H9 (cell line): ENCODE data around the gene PLCG1. TPM values are rescaled to one million over a fixed set of nuclear protein-coding genes. Genes with fewer than 3 reads are reported as not detected.
"Not testable (repeated sequence)": the region's sequence is repeated elsewhere in the genome, so short reads cannot be mapped to it uniquely, and the experiment has no call there.

ENCODE experiments used
- DNase-seq: peaks from one replicate; pipeline ENCODE4 v3.0.0-alpha.2; 2017
- H2AFZ ChIP-seq: one replicate; pipeline ENCODE4 v1.6.1; 2013; ENCODE audit warnings: mild to moderate bottlenecking, low read length, control low read depth, moderate library complexity
- H2AK5ac ChIP-seq: 2 replicates; pipeline ENCODE4 v1.6.1; 2013; ENCODE audit warnings: low read length, control low read depth, mixed read lengths; ENCODE audit not compliant: insufficient read length
- H2BK120ac ChIP-seq: one replicate; pipeline ENCODE4 v1.6.1; 2013; ENCODE audit warnings: low read depth, mild to moderate bottlenecking, low read length, control low read depth, inconsistent platforms; ENCODE audit not compliant: poor library complexity, severe bottlenecking
- H2BK12ac ChIP-seq: 2 replicates; pipeline ENCODE4 v1.6.1; 2013; ENCODE audit warnings: low read length, control low read depth, mixed read lengths, low read depth; ENCODE audit not compliant: insufficient read length
- H2BK15ac ChIP-seq: 2 replicates; pipeline ENCODE4 v1.6.1; 2013; ENCODE audit warnings: low read depth, low read length, control low read depth
- H2BK20ac ChIP-seq: one replicate; pipeline ENCODE4 v1.6.1; 2013; ENCODE audit warnings: low read depth, mild to moderate bottlenecking, low read length, control low read depth, inconsistent platforms; ENCODE audit not compliant: poor library complexity, severe bottlenecking
- H2BK5ac ChIP-seq: 2 replicates; pipeline ENCODE4 v1.6.1; 2013; ENCODE audit warnings: low read length, control low read depth, mixed read lengths; ENCODE audit not compliant: insufficient read length
- H3K14ac ChIP-seq: 2 replicates; pipeline ENCODE4 v1.6.1; 2013; ENCODE audit warnings: low read length, control low read depth; ENCODE audit not compliant: insufficient read depth
- H3K18ac ChIP-seq: 2 replicates; pipeline ENCODE4 v1.6.1; 2013; ENCODE audit warnings: low read depth, mild to moderate bottlenecking, mixed read lengths, low read length, control low read depth; ENCODE audit not compliant: insufficient read length
- H3K23ac ChIP-seq: 2 replicates; pipeline ENCODE4 v1.6.1; 2013; ENCODE audit warnings: low read length, control low read depth, mixed read lengths, low read depth; ENCODE audit not compliant: insufficient read length
- H3K23me2 ChIP-seq: 2 replicates; pipeline ENCODE4 v1.6.1; 2013; ENCODE audit warnings: low read depth, mild to moderate bottlenecking, mixed read lengths, low read length, control low read depth; ENCODE audit not compliant: insufficient read length, poor library complexity, severe bottlenecking
- H3K27ac ChIP-seq: 2 replicates; pipeline ENCODE4 v1.5.1; 2013; ENCODE audit warnings: low read length, control low read depth, mixed read lengths, low read depth; ENCODE audit not compliant: insufficient read length
- H3K27me3 ChIP-seq: 2 replicates; pipeline ENCODE4 v1.6.1; 2013; ENCODE audit warnings: low read length, control low read depth, inconsistent platforms; ENCODE audit not compliant: insufficient read depth
- H3K4ac ChIP-seq: 2 replicates; pipeline ENCODE4 v1.6.1; 2013; ENCODE audit warnings: low read depth, mild to moderate bottlenecking, control low read depth, inconsistent platforms, low read length, moderate library complexity
- H3K4me1 ChIP-seq: 2 replicates; pipeline ENCODE4 v1.6.1; 2013; ENCODE audit warnings: low read length, control low read depth, inconsistent platforms; ENCODE audit not compliant: insufficient read depth
- H3K4me2 ChIP-seq: 2 replicates; pipeline ENCODE4 v1.6.1; 2013; ENCODE audit warnings: low read length, control low read depth, mixed read lengths; ENCODE audit not compliant: insufficient read length, insufficient read depth
- H3K56ac ChIP-seq: 2 replicates; pipeline ENCODE4 v1.6.1; 2013; ENCODE audit warnings: low read depth, mild to moderate bottlenecking, mixed read lengths, low read length, control low read depth; ENCODE audit not compliant: insufficient read length
- H3K79me1 ChIP-seq: 2 replicates; pipeline ENCODE4 v1.6.1; 2013; ENCODE audit warnings: low read depth, mild to moderate bottlenecking, moderate library complexity, low read length, control low read depth, inconsistent platforms; ENCODE audit not compliant: insufficient read depth, poor library complexity, severe bottlenecking
- H3K79me2 ChIP-seq: 2 replicates; pipeline ENCODE4 v1.6.1; 2013; ENCODE audit warnings: low read length, control low read depth, inconsistent platforms; ENCODE audit not compliant: insufficient read depth
- H3K9ac ChIP-seq: 2 replicates; pipeline ENCODE4 v1.6.1; 2013; ENCODE audit warnings: low read length, control low read depth, mixed read lengths; ENCODE audit not compliant: insufficient read length; ENCODE audit errors: extremely low read depth
- H3K9me3 ChIP-seq: one replicate; pipeline ENCODE4 v1.6.1; 2013; ENCODE audit warnings: low read depth, low read length, inconsistent platforms; ENCODE audit not compliant: control insufficient read depth
- H3T11ph ChIP-seq: one replicate; pipeline ENCODE4 v1.6.1; 2013; ENCODE audit warnings: mild to moderate bottlenecking, low read length, control low read depth, inconsistent platforms
- H4K20me1 ChIP-seq: one replicate; pipeline ENCODE4 v1.6.1; 2013; ENCODE audit not compliant: control insufficient read depth, insufficient read length, insufficient read depth
- H4K5ac ChIP-seq: 2 replicates; pipeline ENCODE4 v1.6.1; 2013; ENCODE audit warnings: low read depth, mild to moderate bottlenecking, mixed read lengths, low read length, control low read depth; ENCODE audit not compliant: insufficient read length
- H4K8ac ChIP-seq: replicated peaks from 2 replicates; pipeline ENCODE4 v1.6.1; 2013; ENCODE audit warnings: low read length, control low read depth, mixed read lengths, low read depth; ENCODE audit not compliant: insufficient read length
- H4K91ac ChIP-seq: 2 replicates; pipeline ENCODE4 v1.6.1; 2013; ENCODE audit warnings: low read depth, mild to moderate bottlenecking, moderate library complexity, mixed read lengths, low read length, control low read depth; ENCODE audit not compliant: insufficient read length
- H3K27ac Mint-ChIP-seq, 3 experiments: 2 replicates in 2 of 3; 3 replicates in 1 of 3; pipeline ENCODE4 v1.8.0; 2020 to 2021; ENCODE audit warnings: mixed read lengths in 3 of 3, mild to moderate bottlenecking in 1 of 3, moderate library complexity in 1 of 3
- H3K27me3 Mint-ChIP-seq: 2 replicates; pipeline ENCODE4 v1.8.0; 2021; ENCODE audit warnings: low read depth, mild to moderate bottlenecking, moderate library complexity, mixed read lengths
- H3K36me3 Mint-ChIP-seq, 3 experiments: 2 replicates in 2 of 3; 3 replicates in 1 of 3; pipeline ENCODE4 v1.8.0; 2020 to 2021; ENCODE audit warnings: low read depth in 3 of 3, mixed read lengths in 3 of 3; ENCODE audit not compliant: insufficient read depth in 1 of 3
- H3K4me1 Mint-ChIP-seq, 2 experiments: 2 replicates each; pipeline ENCODE4 v1.8.0; 2020; ENCODE audit warnings: mixed read lengths in 2 of 2
- H3K4me3 Mint-ChIP-seq, 2 experiments: 2 replicates in 1 of 2; 3 replicates in 1 of 2; pipeline ENCODE4 v1.8.0; 2020 to 2021; ENCODE audit warnings: mild to moderate bottlenecking in 2 of 2, mixed read lengths in 2 of 2, moderate library complexity in 1 of 2
- H3K9me3 Mint-ChIP-seq, 2 experiments: 2 replicates in 1 of 2; 3 replicates in 1 of 2; pipeline ENCODE4 v1.8.0; 2020; ENCODE audit warnings: mild to moderate bottlenecking in 2 of 2, mixed read lengths in 2 of 2, moderate library complexity in 1 of 2
- CTCF ChIP-seq: fragments of 200-600 bp; sonication (generic); conservative IDR thresholded peaks from 3 replicates; pipeline ENCODE4 v1.8.0; 2021; ENCODE audit warnings: antibody characterized with exemption, mild to moderate bottlenecking
- WGBS: extraction: QIAGEN DNeasy Blood & Tissue Kit; methylation state at CpG from one replicate; pipeline ENCODE4 v1.1.7; 2013; ENCODE audit warnings: missing lambda C conversion rate, low lambda C conversion rate, mixed read lengths; ENCODE audit not compliant: insufficient read length; ENCODE audit errors: extremely low coverage; 5-methylcytosine and 5-hydroxymethylcytosine counted together
- total RNA-seq: library from RNA; stranded (reverse); gene quantifications from 2 replicates; pipeline ENCODE4 v1.2.1, GENCODE V29; 2021

The PLCG1 gene
- total RNA-seq, 1 experiment from 2014 or later = 171 TPM

- no peaks in the 10 kb centered on the region for H3K9me3 ChIP-seq
- no peak for TF ChIP-seq CTCF
- H3K4ac ChIP-seq = no peak overlapping the region
- no peak overlapping the region for H3K56ac ChIP-seq
- H2AK5ac ChIP-seq = no peak overlapping the region
- H2BK5ac ChIP-seq = no peak overlapping the region
- H3K14ac ChIP-seq = no peak overlapping the region
- DNase-seq = no peak
- no peak overlapping the region for H3T11ph ChIP-seq
- H3K9ac ChIP-seq = no peak overlapping the region
- Mint-ChIP-seq H3K4me3 (no peak overlapping the region), H3K9me3 (peaks cover 0 to 3% of the 10 kb centered on the region in 2 experiments; a peak in 4 of 5 replicates), H3K27ac (no peak overlapping the region; a peak in 1 of 7 replicates), H3K4me1 (peaks cover 15% of the 10 kb centered on the region in 2 experiments), H3K27me3 (peaks cover 10% of the 10 kb centered on the region), H3K36me3 (peaks cover 0 to 15% (median 6%) of the 10 kb centered on the region in 3 experiments; a peak in 6 of 7 replicates)
- H3K79me1 ChIP-seq = no peaks in the 10 kb centered on the region
- no peaks in the 10 kb centered on the region for H4K20me1 ChIP-seq
- H3K18ac ChIP-seq = no peak overlapping the region
- no peak overlapping the region for H3K27ac ChIP-seq
- H3K79me2 ChIP-seq = no peaks in the 10 kb centered on the region
- H2BK120ac ChIP-seq = no peak overlapping the region
- H3K4me2 ChIP-seq = no peak overlapping the region
- H2AFZ ChIP-seq = no peak overlapping the region
- H4K8ac ChIP-seq = no peak overlapping the region
- WGBS = no CpG with 5 or more reads among the region's 5 CpGs
- no peaks in the 10 kb centered on the region for H3K27me3 ChIP-seq
- no peak overlapping the region for H4K5ac ChIP-seq
- peaks cover 7% of the 10 kb centered on the region for H3K23me2 ChIP-seq
- H3K23ac ChIP-seq = no peak overlapping the region
- H2BK15ac ChIP-seq = no peak overlapping the region
- H4K91ac ChIP-seq = no peak overlapping the region
- H3K4me1 ChIP-seq = peaks cover 5% of the 10 kb centered on the region; the same call in 1 of the 2 replicates
- H2BK12ac ChIP-seq = no peak overlapping the region
- no peak overlapping the region for H2BK20ac ChIP-seq
Observed at GRCh38 chr20:41131594-41132387, 5.6 kb upstream of the PLCG1 start.

- no CpG with 5 or more reads among the region's 9 CpGs for WGBS
Observed at GRCh38 chr20:41132388-41132775, 5.0 kb upstream of the PLCG1 start.

More at GRCh38 chr20:41132388-41132775, 5.0 kb upstream of the PLCG1 start:
- not testable (repeated sequence) for H3K79me2 ChIP-seq, H3K18ac ChIP-seq, H3K4ac ChIP-seq, H4K91ac ChIP-seq, H3K27me3 ChIP-seq, H4K20me1 ChIP-seq, H4K5ac ChIP-seq, DNase-seq, H2BK15ac ChIP-seq, H3K4me2 ChIP-seq, H2BK120ac ChIP-seq, H3K23ac ChIP-seq, H3T11ph ChIP-seq, H3K9me3 ChIP-seq, H2BK12ac ChIP-seq, H3K9ac ChIP-seq, H2BK5ac ChIP-seq, H3K23me2 ChIP-seq, H3K4me3 Mint-ChIP-seq, H2AK5ac ChIP-seq, H2BK20ac ChIP-seq, H2AFZ ChIP-seq, H3K27ac ChIP-seq, H4K8ac ChIP-seq, H3K56ac ChIP-seq, H3K79me1 ChIP-seq, H3K4me1 ChIP-seq, H3K27ac Mint-ChIP-seq, H3K9me3 Mint-ChIP-seq, H3K14ac ChIP-seq
- H3K36me3 Mint-ChIP-seq = peaks cover 0 to 11% (median 6%) of the 10 kb centered on the region in 3 experiments; a peak in 6 of 7 replicates
- peaks cover 10% of the 10 kb centered on the region for H3K27me3 Mint-ChIP-seq
- peaks cover 15% of the 10 kb centered on the region in 2 experiments for H3K4me1 Mint-ChIP-seq
